ENCODE measurements around the gene PHC2.

- TF ChIP-seq CTCF (conservative IDR thresholded peaks at IDR 0.05) (no peak), ZFX (IDR thresholded peaks at IDR 0.05) (no peak)
Measured at GRCh38 chr1:33332357-33332789, 98.5 kb downstream of the PHC2 start.
